OCI-LY3 (cell line): ENCODE measurements around the gene HSPA1L.

Experiments used
- CTCF ChIP-seq: fragments of 200-600, 300-600 bp; sonication (generic); IDR thresholded peaks from 2 replicates; pipeline ENCODE4 v1.5.1; 2014; ENCODE audit warnings: antibody characterized with exemption, low read length, low read depth
- EZH2phosphoT487 ChIP-seq: fragments of 200-600 bp; shearing (Covaris generic); IDR thresholded peaks from 2 replicates; pipeline ENCODE4 v1.6.1; 2018; ENCODE audit warnings: antibody characterized with exemption, mixed run types, low read depth

GRCh38 chr6:31765910-31766794, 48.9 kb downstream of the HSPA1L start:
- TF ChIP-seq CTCF (no peak), EZH2phosphoT487 (no peak)
